Urinary bladder (tissue), 4 donors: ENCODE data around the gene PCDHGC4. TPM values are rescaled to one million over a fixed set of nuclear protein-coding genes. Genes with fewer than 3 reads are reported as not detected.
A peak's percentile ranks its signal among the peaks of the same experiment; 100 is the strongest.

Source experiments
- DNase-seq: peaks from one replicate; pipeline ENCODE4 v3.0.0-alpha.2; 2015; ENCODE audit errors: extremely low spot score
- H3K27ac ChIP-seq: one replicate; pipeline ENCODE4 v1.5.1; 2013; ENCODE audit warnings: low read depth, mild to moderate bottlenecking, moderate library complexity
- H3K36me3 ChIP-seq: one replicate; pipeline ENCODE4 v1.6.1; 2013; ENCODE audit warnings: mild to moderate bottlenecking, moderate library complexity; ENCODE audit not compliant: insufficient read depth
- H3K4me1 ChIP-seq: one replicate; pipeline ENCODE4 v1.6.1; 2013; ENCODE audit warnings: mild to moderate bottlenecking, moderate library complexity; ENCODE audit not compliant: insufficient read depth
- H3K4me3 ChIP-seq: one replicate; pipeline ENCODE4 v1.5.1; 2013; ENCODE audit warnings: low read depth, low read length
- WGBS: extraction: QIAGEN DNeasy Blood & Tissue Kit; methylation state at CpG from one replicate; pipeline ENCODE4 v1.1.7; 2013; 5-methylcytosine and 5-hydroxymethylcytosine counted together
- polyA plus RNA-seq: library from polyadenylated mRNA; stranded (reverse); fragments of 200-250 nt; gene quantifications from one replicate; pipeline ENCODE4 v1.2.3, GENCODE V29; 2013
- total RNA-seq: library from RNA; depleted of rRNA; stranded (reverse); fragments of >200 nt; gene quantifications from one replicate; pipeline ENCODE4 v1.2.3, GENCODE V29; 2014
- donor health status: healthy with polysubstance abuse.
- donor health status: healthy.

PCDHGC4 gene
- total and polyA plus RNA-seq, 2 donors, result 0.23 to 6.8 TPM

DNA sequence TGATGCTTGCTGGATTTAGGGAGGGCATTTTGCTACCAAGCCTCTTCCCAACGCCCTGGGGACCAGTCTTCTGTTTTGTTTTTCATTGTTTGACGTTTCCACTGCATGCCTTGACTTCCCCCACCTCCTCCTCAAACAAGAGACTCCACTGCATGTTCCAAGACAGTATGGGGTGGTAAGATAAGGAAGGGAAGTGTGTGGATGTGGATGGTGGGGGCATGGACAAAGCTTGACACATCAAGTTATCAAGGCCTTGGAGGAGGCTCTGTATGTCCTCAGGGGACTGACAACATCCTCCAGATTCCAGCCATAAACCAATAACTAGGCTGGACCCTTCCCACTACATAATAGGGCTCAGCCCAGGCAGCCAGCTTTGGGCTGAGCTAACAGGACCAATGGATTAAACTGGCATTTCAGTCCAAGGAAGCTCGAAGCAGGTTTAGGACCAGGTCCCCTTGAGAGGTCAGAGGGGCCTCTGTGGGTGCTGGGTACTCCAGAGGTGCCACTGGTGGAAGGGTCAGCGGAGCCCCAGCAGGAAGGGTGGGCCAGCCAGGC lies 27.0 kb downstream of the PCDHGC4 start:
- no peak overlapping the region for H3K4me3 ChIP-seq

DNA sequence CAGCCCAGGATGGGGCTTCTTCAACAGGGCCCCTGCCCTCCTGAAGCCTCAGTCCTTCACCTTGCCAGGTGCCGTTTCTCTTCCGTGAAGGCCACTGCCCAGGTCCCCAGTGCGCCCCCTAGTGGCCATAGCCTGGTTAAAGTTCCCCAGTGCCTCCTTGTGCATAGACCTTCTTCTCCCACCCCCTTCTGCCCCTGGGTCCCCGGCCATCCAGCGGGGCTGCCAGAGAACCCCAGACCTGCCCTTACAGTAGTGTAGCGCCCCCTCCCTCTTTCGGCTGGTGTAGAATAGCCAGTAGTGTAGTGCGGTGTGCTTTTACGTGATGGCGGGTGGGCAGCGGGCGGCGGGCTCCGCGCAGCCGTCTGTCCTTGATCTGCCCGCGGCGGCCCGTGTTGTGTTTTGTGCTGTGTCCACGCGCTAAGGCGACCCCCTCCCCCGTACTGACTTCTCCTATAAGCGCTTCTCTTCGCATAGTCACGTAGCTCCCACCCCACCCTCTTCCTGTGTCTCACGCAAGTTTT lies 27.6 kb downstream of the PCDHGC4 start:
- peak overlapping the region; percentile 62 for H3K4me3 ChIP-seq

More for the DNA sequence above, 27.0 kb downstream of the PCDHGC4 start:
- no peaks in the 10 kb centered on the region for H3K36me3 ChIP-seq
- 65% methylated on average over 4 of the region's 4 CpGs for WGBS
- no peak overlapping the region for H3K27ac ChIP-seq
- no peaks in the 10 kb centered on the region for H3K4me1 ChIP-seq
- no peak for DNase-seq

DNA sequence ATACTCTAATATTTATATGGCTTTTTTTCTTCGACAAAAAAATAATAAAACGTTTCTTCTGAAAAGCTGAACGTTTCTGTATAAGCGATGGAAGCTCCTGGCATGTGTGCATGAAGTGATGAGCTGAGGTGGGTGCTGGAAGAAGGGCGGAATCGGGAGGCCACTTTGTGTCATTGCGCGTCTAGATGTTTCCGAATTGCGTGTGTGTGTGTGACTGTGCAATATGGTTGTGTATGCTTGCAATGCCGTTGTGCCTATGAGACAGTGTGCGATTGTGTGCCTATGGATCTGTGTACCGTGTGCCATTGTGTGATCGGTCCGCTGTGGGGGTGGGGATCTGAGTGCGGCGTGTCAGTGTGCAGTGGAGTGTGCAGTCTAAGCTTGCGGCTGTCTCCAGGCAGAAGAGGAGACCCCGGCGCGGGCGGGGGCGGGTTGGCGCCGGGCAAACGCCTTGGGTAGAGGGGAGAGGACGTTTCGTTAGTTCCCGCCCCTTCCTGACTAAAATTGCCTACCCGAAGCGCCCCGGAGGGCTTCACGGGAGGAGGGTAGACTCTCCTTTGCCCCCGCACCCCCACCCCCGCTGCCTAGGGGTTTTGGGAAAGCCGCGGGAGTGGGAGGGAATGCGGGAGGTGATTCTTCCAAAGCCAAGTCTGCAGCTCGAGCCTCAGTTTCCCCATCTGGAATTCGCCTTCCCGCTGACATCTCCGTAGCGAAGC lies 28.2 kb downstream of the PCDHGC4 start:
- Histone ChIP-seq H3K4me1 (no peaks in the 10 kb centered on the region), H3K27ac (peak overlapping the region; percentile 71), H3K4me3 (peak overlapping the region; percentile 62), H3K36me3 (no peaks in the 10 kb centered on the region)
- DNase-seq, result no peak
- whole genome bisulfite sequencing, result under 1% methylated on average over 43 of the region's 43 CpGs

More for the DNA sequence above, 27.6 kb downstream of the PCDHGC4 start:
- H3K4me1 ChIP-seq, result no peaks in the 10 kb centered on the region
- peak overlapping the region; percentile 77 for H3K27ac ChIP-seq
- no peaks in the 10 kb centered on the region for H3K36me3 ChIP-seq
- WGBS, result 5% methylated on average over 28 of the region's 28 CpGs
- DNase-seq, result no peak

DNA sequence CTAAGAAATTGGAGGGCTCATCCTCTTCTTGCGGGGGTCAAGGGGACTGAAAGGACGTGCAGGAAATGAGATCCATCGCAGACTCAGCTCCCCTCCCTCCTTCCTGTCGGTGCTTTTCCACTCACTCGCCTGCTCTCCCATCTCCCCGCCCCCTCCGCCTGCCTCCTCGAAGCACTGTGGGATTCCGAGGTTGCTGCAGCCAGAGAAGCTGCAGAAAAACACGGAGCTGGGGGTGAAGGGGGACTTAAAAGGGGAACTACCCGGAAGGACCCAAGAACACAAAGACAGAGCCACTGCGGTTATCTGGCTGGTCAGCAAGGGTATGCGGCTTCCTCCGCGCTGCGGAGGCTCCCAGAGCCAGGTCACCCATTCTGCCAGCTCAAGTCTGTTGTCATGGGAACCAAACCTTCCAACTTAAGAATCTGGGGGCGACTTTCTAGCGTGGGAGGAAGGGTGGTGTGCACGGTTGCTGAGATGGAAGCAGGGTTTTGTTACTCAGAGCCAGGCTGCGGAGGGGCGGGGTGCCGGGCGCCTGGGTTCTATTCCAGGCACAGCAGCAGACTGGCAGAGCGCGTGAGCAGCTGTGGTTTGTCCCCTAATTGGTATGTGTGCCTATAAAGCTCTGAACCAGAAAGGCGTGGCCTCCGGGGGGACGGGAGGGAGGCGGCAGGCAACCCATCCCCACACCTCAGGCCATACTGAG lies 28.9 kb downstream of the PCDHGC4 start:
- 1% methylated on average over 29 of the region's 29 CpGs for WGBS
- no peaks in the 10 kb centered on the region for H3K4me1 ChIP-seq
- peak overlapping the region; percentile 79 for H3K27ac ChIP-seq
- DNase-seq, result peak; percentile 86
- peak overlapping the region; percentile 62 for H3K4me3 ChIP-seq
- H3K36me3 ChIP-seq, result no peaks in the 10 kb centered on the region

DNA sequence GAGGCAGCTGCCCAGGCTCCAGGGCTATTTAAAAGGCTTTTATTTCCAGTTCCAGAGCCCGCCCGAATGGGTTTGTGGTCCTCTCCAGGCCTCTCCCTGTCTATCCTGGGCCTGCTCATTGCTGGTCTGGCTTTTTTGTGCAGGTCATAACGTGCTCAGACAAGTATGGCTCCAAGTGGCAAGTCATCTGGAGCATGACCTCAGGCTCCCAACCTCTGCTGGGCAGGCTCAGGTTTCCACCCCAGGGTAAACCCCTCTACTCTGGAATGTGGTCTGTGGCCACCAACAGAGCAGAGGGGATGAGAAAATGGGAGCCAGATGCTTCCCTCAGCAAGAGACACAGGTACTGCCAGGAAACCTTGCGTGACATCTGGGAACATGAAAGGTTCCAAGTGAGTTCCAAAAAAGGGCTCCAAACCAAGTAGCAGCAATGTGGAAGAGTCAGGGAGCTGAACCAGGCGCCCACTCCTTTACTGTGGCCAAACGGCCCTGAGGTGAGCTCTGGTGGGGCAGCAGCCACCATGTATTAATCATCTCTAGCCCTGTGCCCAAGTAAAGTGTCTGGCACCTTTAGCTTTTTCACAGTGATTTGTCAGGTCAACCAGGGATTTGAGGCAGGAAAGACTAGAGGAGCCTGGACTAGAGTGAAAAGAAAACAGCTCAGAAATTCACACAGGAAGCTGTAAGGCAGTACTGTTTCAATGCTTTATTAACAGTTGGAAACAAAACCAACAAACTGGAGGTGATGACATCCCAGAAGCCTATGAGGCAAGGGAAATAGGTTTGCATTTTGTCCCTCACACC lies 29.7 kb downstream of the PCDHGC4 start:
- Histone ChIP-seq H3K4me3 (no peak overlapping the region), H3K36me3 (no peaks in the 10 kb centered on the region), H3K27ac (peak overlapping the region; percentile 79), H3K4me1 (no peaks in the 10 kb centered on the region)
- 31% methylated on average over 6 of the region's 6 CpGs for WGBS
- DNase-seq, result no peak

DNA sequence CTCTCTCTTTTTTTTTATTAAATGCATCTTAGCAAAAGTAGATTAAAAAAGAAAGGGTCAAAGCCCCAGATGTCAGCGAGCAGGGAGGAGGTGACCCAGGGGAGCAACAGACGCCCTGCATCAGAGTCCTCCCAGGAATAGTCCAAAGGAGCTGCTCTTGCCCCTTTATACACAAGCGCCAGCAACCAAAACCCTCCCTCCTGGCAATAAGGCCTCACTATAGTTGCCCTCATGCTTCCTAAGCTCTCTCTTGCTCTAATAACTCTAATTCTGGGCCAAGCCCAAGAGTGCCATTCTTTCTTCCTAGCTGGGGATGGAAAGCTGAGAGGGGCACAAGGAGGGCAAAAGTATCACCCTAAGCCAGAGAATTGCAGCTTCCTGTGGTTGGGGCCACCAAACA lies 30.3 kb downstream of the PCDHGC4 start:
- no peak for DNase-seq
- 71% methylated on average over 3 of the region's 3 CpGs for WGBS
- Histone ChIP-seq H3K4me3 (no peak overlapping the region), H3K27ac (no peak overlapping the region), H3K36me3 (no peaks in the 10 kb centered on the region), H3K4me1 (no peaks in the 10 kb centered on the region)

DNA sequence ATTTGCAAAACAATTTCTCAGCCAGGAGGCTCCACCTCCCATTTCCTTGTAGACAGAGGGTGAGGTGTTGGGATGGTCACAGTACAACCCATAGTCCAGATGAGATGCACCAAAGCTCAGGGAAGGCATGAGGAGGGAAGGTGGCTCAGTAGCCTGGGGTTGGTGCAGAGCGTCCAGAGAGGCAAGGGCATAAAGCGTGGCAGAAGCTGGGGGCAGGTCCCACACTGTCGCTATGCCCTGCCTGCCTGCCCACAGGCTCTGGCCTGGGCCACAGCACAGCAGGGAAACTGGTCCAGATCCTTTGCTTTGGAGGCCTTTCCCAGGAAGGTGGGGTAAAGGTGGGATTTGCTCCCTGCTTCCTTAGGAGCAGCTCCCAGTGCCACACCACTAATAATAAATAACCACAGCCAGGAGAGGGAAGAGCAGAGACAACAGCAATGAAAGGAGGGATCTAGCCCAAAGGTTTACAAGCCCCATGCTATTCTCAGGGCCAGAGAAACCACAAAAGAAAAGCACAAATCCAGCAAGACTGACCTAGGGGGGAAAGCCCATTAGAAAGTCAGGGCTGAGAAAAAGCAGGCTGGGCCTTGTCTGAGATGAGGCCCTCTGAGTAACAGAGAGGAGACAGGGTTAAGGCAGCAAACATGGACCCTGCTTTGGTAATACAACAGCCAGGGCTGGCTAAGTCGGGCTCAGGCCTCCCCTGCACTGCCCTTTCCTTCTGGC lies 31.3 kb downstream of the PCDHGC4 start:
- no peaks in the 10 kb centered on the region for H3K36me3 ChIP-seq
- no peaks in the 10 kb centered on the region for H3K4me1 ChIP-seq
- no peak overlapping the region for H3K27ac ChIP-seq
- no peak for DNase-seq
- 81% methylated on average over 4 of the region's 4 CpGs for WGBS
- no peak overlapping the region for H3K4me3 ChIP-seq

DNA sequence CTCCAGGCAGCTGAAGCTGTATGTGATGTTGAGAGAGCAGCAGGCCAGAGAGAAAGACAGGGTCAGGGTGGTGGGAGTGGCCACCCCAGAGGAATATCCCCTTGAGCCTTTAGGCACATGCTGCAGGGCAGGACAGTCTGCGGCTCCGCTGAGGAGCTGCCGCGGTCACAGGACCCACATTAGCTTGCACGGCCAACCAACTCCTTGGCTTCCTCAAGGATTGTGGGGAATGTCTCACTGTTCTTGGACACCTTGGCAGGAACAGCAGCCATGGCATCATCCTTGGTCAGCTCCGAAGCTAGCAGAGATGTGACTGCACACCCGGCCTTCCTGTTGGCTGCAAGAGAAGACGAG lies 31.8 kb downstream of the PCDHGC4 start:
- DNase-seq, result no peak
- 80% methylated on average over 8 of the region's 8 CpGs for WGBS
- no peak overlapping the region for H3K27ac ChIP-seq
- peaks cover 3% of the 10 kb centered on the region for H3K4me1 ChIP-seq
- H3K36me3 ChIP-seq, result no peaks in the 10 kb centered on the region
- no peak overlapping the region for H3K4me3 ChIP-seq

DNA sequence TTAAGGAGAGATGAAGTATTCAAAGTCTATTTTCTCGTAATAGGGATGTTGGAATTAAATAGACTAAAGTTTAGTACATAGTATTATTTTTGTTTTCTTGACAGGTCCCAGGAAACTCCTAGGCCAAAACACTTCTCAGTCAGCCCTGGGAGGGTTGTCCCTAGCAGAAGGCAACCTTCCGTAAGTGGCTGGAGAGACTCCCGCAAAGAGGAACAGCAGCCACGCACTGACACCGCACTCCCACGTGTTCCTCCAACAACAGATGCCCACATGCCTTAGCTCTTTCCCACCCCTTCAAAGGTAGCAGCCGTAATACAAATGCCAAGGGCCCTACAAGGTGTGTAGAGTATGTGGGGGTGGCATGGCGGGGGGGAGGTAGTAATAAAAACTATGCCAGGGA lies 32.5 kb downstream of the PCDHGC4 start:
- Histone ChIP-seq H3K36me3 (no peaks in the 10 kb centered on the region), H3K4me1 (peaks cover 3% of the 10 kb centered on the region), H3K27ac (no peak overlapping the region), H3K4me3 (no peak overlapping the region)
- no peak for DNase-seq
- 86% methylated on average over 8 of the region's 8 CpGs for WGBS

DNA sequence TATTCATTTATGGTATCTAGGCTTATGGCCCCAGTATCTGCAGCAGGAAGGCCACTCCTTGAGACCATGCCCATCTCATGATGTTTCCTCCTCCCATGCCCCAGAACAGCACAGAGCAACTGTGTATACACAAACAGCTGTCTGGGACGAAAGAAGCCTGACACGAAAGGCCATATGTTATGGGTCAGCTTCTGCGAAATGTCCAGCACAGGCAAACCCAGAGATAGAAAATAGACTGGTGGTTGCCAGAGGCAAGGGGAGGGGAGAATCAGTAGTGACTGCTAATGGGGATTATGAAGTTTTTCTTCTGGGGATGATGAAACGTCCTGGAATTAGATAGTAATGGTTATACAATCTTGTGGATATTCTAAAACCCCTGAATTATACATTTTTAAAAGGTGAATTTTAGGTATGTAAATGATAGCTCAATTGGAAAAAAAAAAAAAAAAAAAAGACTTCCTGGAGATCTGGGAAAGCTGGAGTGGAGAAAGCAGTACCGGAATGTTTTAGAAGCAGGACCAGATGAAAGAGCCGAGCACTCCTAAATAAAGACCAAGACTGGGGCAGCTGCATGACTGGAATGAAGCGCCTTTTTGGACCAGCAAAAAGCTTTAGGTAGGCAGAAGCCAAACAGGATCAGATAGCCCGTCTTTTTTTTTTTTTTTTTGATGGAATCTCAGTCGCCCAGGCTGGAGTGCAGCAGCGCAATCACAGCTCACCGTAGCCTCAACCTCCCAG lies 33.2 kb downstream of the PCDHGC4 start:
- no peaks in the 10 kb centered on the region for H3K36me3 ChIP-seq
- H3K4me3 ChIP-seq, result no peak overlapping the region
- H3K27ac ChIP-seq, result peak overlapping the region; percentile 51
- peaks cover 3% of the 10 kb centered on the region for H3K4me1 ChIP-seq
- DNase-seq, result no peak
- WGBS, result 58% methylated on average over 11 of the region's 11 CpGs

DNA sequence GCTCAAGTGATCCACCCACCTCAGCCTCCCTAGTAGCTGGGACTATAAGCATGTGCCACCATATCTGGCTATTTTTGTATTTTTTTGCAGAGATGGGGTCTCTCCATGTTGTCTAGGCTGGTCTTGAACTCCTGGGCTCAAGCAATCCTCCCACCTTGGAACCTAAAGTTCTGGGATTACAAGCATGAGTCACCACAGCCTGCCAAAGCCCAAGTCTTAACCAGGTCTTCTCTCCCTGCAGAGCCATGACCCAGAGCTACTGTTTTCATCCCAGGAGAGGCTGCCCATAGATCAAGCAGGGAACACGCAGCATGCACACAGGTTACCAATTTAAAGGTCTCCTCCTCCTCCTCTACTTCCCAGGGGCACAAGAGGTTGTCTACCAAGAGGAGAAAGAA lies 33.8 kb downstream of the PCDHGC4 start:
- H3K4me3 ChIP-seq, result no peak overlapping the region
- H3K36me3 ChIP-seq, result no peaks in the 10 kb centered on the region
- H3K4me1 ChIP-seq, result peaks cover 3% of the 10 kb centered on the region
- no peak overlapping the region for H3K27ac ChIP-seq
- DNase-seq, result no peak
- 91% methylated on average over 1 of the region's 1 CpG for WGBS
